Keratinocyte (primary cell): ENCODE measurements around the gene FRAS1. TPM values are rescaled to one million over a fixed set of nuclear protein-coding genes. Genes with fewer than 3 reads are reported as not detected.

ENCODE experiments used
- DNase-seq: peaks from one replicate; pipeline ENCODE4 v3.0.0-alpha.2; 2011; ENCODE audit warnings: low read depth, missing footprints, low spot score
- FAIRE-seq: peaks from 2 replicates; lab custom pipeline; 2011; peaks lifted over from hg19 to GRCh38; lab: Jason Lieb, UNC
- H2AFZ ChIP-seq: 2 replicates; pipeline ENCODE4 v1.6.0; 2012; ENCODE audit warnings: low read length, control low read depth, inconsistent platforms; ENCODE audit not compliant: control insufficient read depth
- H3K27ac ChIP-seq: 2 replicates; pipeline ENCODE4 v1.5.1; 2011; ENCODE audit warnings: low read length; ENCODE audit not compliant: control insufficient read depth, insufficient read depth
- H3K27me3 ChIP-seq: 3 replicates; pipeline ENCODE4 v1.6.0; 2011; ENCODE audit warnings: low read length; ENCODE audit not compliant: control insufficient read depth, insufficient read depth; ENCODE audit errors: extremely low read depth
- H3K36me3 ChIP-seq, 2 experiments: 2 replicates in 1 of 2; 3 replicates in 1 of 2; pipeline ENCODE4 v1.5.1; 2011; ENCODE audit warnings: low read length in 2 of 2, mild to moderate bottlenecking in 1 of 2; ENCODE audit not compliant: control insufficient read depth in 2 of 2, insufficient read depth in 2 of 2; ENCODE audit errors: extremely low read depth in 1 of 2
- H3K4me1 ChIP-seq: 3 replicates; pipeline ENCODE4 v1.5.1; 2011; ENCODE audit warnings: low read length; ENCODE audit not compliant: control insufficient read depth, insufficient read depth; ENCODE audit errors: extremely low read depth
- H3K4me2 ChIP-seq: 3 replicates; pipeline ENCODE4 v1.6.0; 2011; ENCODE audit warnings: low read depth, low read length; ENCODE audit not compliant: control insufficient read depth, insufficient read depth; ENCODE audit errors: extremely low read depth
- H3K4me3 ChIP-seq, 3 experiments: fragments of 200-600 bp in 1 of 3; sonication (generic) in 1 of 3; 2 replicates in 2 of 3; 3 replicates in 1 of 3; pipeline ENCODE4 v1.5.1; 2011 to 2016; ENCODE audit warnings: low read length in 3 of 3, mild to moderate bottlenecking in 3 of 3, control low read depth in 2 of 3, inconsistent platforms in 1 of 3, low read depth in 1 of 3, mixed read lengths in 1 of 3, mixed run types in 1 of 3, moderate library complexity in 1 of 3; ENCODE audit not compliant: control insufficient read depth in 2 of 3, insufficient read depth in 2 of 3; ENCODE audit errors: extremely low read depth in 1 of 3
- H3K79me2 ChIP-seq: 2 replicates; pipeline ENCODE4 v1.6.0; 2012; ENCODE audit warnings: low read length; ENCODE audit not compliant: control insufficient read depth, insufficient read depth
- H3K9ac ChIP-seq: 3 replicates; pipeline ENCODE4 v1.6.0; 2011; ENCODE audit warnings: low read length; ENCODE audit not compliant: control insufficient read depth, insufficient read depth; ENCODE audit errors: extremely low read depth
- H3K9me1 ChIP-seq: 3 replicates; pipeline ENCODE4 v1.6.0; 2011; ENCODE audit warnings: low read length; ENCODE audit not compliant: control insufficient read depth, insufficient read depth; ENCODE audit errors: extremely low read depth
- H3K9me3 ChIP-seq: 2 replicates; pipeline ENCODE4 v1.5.1; 2012; ENCODE audit warnings: low read depth, low read length; ENCODE audit not compliant: control insufficient read depth
- H4K20me1 ChIP-seq: 3 replicates; pipeline ENCODE4 v1.6.0; 2011; ENCODE audit warnings: low read length; ENCODE audit not compliant: control insufficient read depth, insufficient read depth; ENCODE audit errors: extremely low read depth
- EZH2 ChIP-seq: IDR thresholded peaks from one replicate; pipeline ENCODE4 v1.6.1; 2012; ENCODE audit warnings: inconsistent platforms, mild to moderate bottlenecking, low read length, moderate library complexity
- dilution Hi-C: fragments of 300-500 bp; cut with MboI; formaldehyde crosslinking; loops from one replicate; pipeline ENCODE4 v1.7.0; 2020; ENCODE audit warnings: low sequenced_read_pairs; ENCODE audit not compliant: extremely low pct_ligation_motif_present
- polyA plus RNA-seq, 5 experiments: library from polyadenylated mRNA; depleted of rRNA in 3 of 5; stranded (reverse) in 3 of 5; stranded (forward) in 1 of 5; unstranded in 1 of 5; fragments of >200 nt; gene quantifications; 1 replicate in 1 of 5; 2 replicates in 3 of 5; 3 replicates in 1 of 5; pipeline versions ENCODE4 v1.2.1 to v1.2.3, GENCODE V29; 2011 to 2012; ENCODE audit warnings: missing spikeins in 2 of 5, low read depth in 1 of 5, low replicate concordance in 1 of 5
- TF ChIP-seq, protein P1 (sequence below), 3 experiments: IDR thresholded peaks in 1 of 3; conservative IDR thresholded peaks in 1 of 3; optimal IDR thresholded peaks in 1 of 3; 2 replicates in 2 of 3; 3 replicates in 1 of 3; pipeline versions ENCODE3 to v1.5.1; 2011; ENCODE audit warnings: low read length in 3 of 3, mild to moderate bottlenecking in 3 of 3, moderate library complexity in 2 of 3, control low read depth in 1 of 3, inconsistent platforms in 1 of 3; ENCODE audit not compliant: insufficient read depth in 2 of 3; ENCODE audit errors: extremely low read depth in 1 of 3

FRAS1 gene
- polyA plus RNA-seq, 1 donor (not counting 4 experiments of a cell fraction or from before 2014, with no cell fraction given) = 3.5 TPM

- no peak for TF ChIP-seq EZH2
- TF ChIP-seq, protein P1, sequence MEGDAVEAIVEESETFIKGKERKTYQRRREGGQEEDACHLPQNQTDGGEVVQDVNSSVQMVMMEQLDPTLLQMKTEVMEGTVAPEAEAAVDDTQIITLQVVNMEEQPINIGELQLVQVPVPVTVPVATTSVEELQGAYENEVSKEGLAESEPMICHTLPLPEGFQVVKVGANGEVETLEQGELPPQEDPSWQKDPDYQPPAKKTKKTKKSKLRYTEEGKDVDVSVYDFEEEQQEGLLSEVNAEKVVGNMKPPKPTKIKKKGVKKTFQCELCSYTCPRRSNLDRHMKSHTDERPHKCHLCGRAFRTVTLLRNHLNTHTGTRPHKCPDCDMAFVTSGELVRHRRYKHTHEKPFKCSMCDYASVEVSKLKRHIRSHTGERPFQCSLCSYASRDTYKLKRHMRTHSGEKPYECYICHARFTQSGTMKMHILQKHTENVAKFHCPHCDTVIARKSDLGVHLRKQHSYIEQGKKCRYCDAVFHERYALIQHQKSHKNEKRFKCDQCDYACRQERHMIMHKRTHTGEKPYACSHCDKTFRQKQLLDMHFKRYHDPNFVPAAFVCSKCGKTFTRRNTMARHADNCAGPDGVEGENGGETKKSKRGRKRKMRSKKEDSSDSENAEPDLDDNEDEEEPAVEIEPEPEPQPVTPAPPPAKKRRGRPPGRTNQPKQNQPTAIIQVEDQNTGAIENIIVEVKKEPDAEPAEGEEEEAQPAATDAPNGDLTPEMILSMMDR (optimal IDR thresholded peaks at IDR 0.05 in 1 of 3, IDR thresholded peaks at IDR 0.05 in 1 of 3, conservative IDR thresholded peaks at IDR 0.05 in 1 of 3; ENCODE audit: extremely low read depth in 1 of 3, insufficient read depth in 2 of 3, low read length in 3 of 3) = no peak
- Histone ChIP-seq H3K36me3 (no peaks in the 10 kb centered on the region), H3K4me3 (no peak overlapping the region), H3K4me1 (no peaks in the 10 kb centered on the region), H3K27me3 (no peaks in the 10 kb centered on the region), H4K20me1 (no peaks in the 10 kb centered on the region), H3K27ac (no peak overlapping the region), H2AFZ (no peak overlapping the region), H3K4me2 (no peak overlapping the region), H3K79me2 (no peaks in the 10 kb centered on the region), H3K9me3 (no peaks in the 10 kb centered on the region), H3K9me1 (no peaks in the 10 kb centered on the region), H3K9ac (no peak overlapping the region)
- no peak for FAIRE-seq
- dilution Hi-C loops = no loop called here
- DNase-seq = no peak
These were observed 34.6 kb upstream of the FRAS1 start for GRCh38 chr4:78022517-78022916.

GRCh38 chr4:78024085-78024484 lies 33.0 kb upstream of the FRAS1 start:
- Histone ChIP-seq H3K36me3 (no peaks in the 10 kb centered on the region), H2AFZ (no peak overlapping the region), H3K9me3 (no peaks in the 10 kb centered on the region), H3K79me2 (no peaks in the 10 kb centered on the region), H3K27ac (no peak overlapping the region), H3K4me3 (no peak overlapping the region), H3K4me2 (no peak overlapping the region), H3K9me1 (no peaks in the 10 kb centered on the region), H3K27me3 (no peaks in the 10 kb centered on the region), H3K4me1 (no peaks in the 10 kb centered on the region), H3K9ac (no peak overlapping the region), H4K20me1 (no peaks in the 10 kb centered on the region)
- no peak for TF ChIP-seq EZH2
- TF ChIP-seq, protein P1 (optimal IDR thresholded peaks at IDR 0.05 in 1 of 3, IDR thresholded peaks at IDR 0.05 in 1 of 3, conservative IDR thresholded peaks at IDR 0.05 in 1 of 3; ENCODE audit: extremely low read depth in 1 of 3, insufficient read depth in 2 of 3, low read length in 3 of 3) = no peak
- dilution Hi-C loops = no loop called here
- DNase-seq (no peak), FAIRE-seq (no peak)
